MCF 10A (cell line): ENCODE results near the gene PLA2G2A. TPM values are rescaled to one million over a fixed set of nuclear protein-coding genes. Genes with fewer than 3 reads are reported as not detected.

Experiments
- BruUV-seq: library from RNA; stranded (reverse); fragments of 400-500 nt; replicated peaks from 2 replicates; lab custom pipeline; 2021; lab: Mats Ljungman, UMichigan
- CTCF ChIA-PET: fragments of 300-600 bp; sonication (Branson Sonifier 250); formaldehyde crosslinking; extraction: SDS; loops from one replicate; lab custom pipeline; 2021; ENCODE audit warnings: antibody characterized with exemption, inconsistent platforms; lab: Yijun Ruan, JAX
- POLR2A ChIA-PET: fragments of 300-600, 350-650 bp; sonication (Branson Sonifier 250); formaldehyde crosslinking; extraction: SDS; loops from one replicate; lab custom pipeline; 2020; ENCODE audit warnings: antibody characterized with exemption, inconsistent platforms; lab: Yijun Ruan, JAX
- DNase-seq: peaks from one replicate; pipeline ENCODE4 v3.0.0-alpha.2; 2018; ENCODE audit not compliant: unreplicated experiment
- H3K27ac Mint-ChIP-seq: one replicate; pipeline ENCODE4 v1.8.0; 2022; ENCODE audit warnings: mild to moderate bottlenecking, low read depth, mixed read lengths; ENCODE audit not compliant: unreplicated experiment
- H3K27me3 Mint-ChIP-seq: one replicate; pipeline ENCODE4 v1.8.0; 2022; ENCODE audit warnings: mixed read lengths; ENCODE audit not compliant: insufficient read depth, unreplicated experiment
- H3K36me3 Mint-ChIP-seq: one replicate; pipeline ENCODE4 v1.8.0; 2022; ENCODE audit warnings: mild to moderate bottlenecking, moderate library complexity, mixed read lengths; ENCODE audit not compliant: insufficient read depth, unreplicated experiment
- H3K4me1 Mint-ChIP-seq: one replicate; pipeline ENCODE4 v1.8.0; 2022; ENCODE audit warnings: mixed read lengths; ENCODE audit not compliant: insufficient read depth, unreplicated experiment
- H3K4me3 Mint-ChIP-seq: one replicate; pipeline ENCODE4 v1.8.0; 2022; ENCODE audit warnings: mild to moderate bottlenecking, moderate library complexity, mixed read lengths; ENCODE audit not compliant: unreplicated experiment
- H3K9me3 Mint-ChIP-seq: one replicate; pipeline ENCODE4 v1.8.0; 2022; ENCODE audit warnings: mixed read lengths; ENCODE audit not compliant: unreplicated experiment
- intact Hi-C: fragments of 100-400 bp; cut with micrococcal nuclease; formaldehyde crosslinking; loops from 2 replicates; pipeline ENCODE4 v1.14.1; 2022
- total RNA-seq: library from RNA; stranded (reverse); gene quantifications from 2 replicates; pipeline ENCODE4 v1.2.3, GENCODE V29; 2022
- TF ChIP-seq, protein P1 (sequence below): fragments of 200-600 bp; IDR thresholded peaks from one replicate; pipeline ENCODE4 v1.8.0; 2022; ENCODE audit warnings: antibody characterized with exemption, mild to moderate bottlenecking; ENCODE audit not compliant: unreplicated experiment

The PLA2G2A gene
- total RNA-seq, 1 experiment from 2014 or later = not detected

DNA sequence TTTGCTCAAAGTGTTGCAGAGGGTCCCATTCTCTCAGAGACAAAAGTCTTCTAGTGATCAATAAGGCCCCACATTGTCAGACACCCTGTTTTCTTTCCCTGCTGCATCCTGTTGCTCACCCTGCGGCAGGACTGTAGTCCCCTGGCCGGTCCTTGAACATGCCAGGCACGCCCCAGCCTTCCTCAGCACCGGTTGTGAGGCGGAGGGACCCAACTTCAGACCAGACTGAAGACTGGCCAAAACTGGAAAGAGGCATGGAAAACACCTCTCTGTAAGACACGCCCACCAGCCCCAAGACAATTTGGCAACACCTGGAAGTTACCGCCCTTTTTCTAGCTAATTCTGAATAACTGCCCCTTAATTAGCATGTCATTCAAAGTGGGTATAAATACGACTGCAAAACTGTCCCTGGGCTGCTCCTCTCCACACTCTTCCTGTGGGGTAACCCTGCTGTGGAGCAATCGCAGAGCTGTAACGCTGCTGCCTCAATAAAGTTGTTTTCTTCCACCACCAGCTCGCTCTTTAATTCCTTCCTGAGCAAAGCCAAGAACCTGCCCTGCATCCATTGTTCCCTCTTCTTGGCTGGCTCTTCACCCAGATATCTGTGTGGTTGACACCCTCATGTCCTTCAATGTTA lies 23.8 kb downstream of the PLA2G2A start:
- ChIA-PET POLR2A (no interaction called here), CTCF (no interaction called here)
- no peak overlapping the region for H3K4me3 Mint-ChIP-seq
- TF ChIP-seq, protein P1, sequence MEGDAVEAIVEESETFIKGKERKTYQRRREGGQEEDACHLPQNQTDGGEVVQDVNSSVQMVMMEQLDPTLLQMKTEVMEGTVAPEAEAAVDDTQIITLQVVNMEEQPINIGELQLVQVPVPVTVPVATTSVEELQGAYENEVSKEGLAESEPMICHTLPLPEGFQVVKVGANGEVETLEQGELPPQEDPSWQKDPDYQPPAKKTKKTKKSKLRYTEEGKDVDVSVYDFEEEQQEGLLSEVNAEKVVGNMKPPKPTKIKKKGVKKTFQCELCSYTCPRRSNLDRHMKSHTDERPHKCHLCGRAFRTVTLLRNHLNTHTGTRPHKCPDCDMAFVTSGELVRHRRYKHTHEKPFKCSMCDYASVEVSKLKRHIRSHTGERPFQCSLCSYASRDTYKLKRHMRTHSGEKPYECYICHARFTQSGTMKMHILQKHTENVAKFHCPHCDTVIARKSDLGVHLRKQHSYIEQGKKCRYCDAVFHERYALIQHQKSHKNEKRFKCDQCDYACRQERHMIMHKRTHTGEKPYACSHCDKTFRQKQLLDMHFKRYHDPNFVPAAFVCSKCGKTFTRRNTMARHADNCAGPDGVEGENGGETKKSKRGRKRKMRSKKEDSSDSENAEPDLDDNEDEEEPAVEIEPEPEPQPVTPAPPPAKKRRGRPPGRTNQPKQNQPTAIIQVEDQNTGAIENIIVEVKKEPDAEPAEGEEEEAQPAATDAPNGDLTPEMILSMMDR = no peak
- intact Hi-C loops = no loop called here
- H3K27me3 Mint-ChIP-seq = peaks cover 11% of the 10 kb centered on the region
- BruUV-seq = no TSS peak
- DNase-seq = no peak
- no peaks in the 10 kb centered on the region for H3K4me1 Mint-ChIP-seq
- no peak overlapping the region for H3K27ac Mint-ChIP-seq
- H3K9me3 Mint-ChIP-seq = peaks cover 40% of the 10 kb centered on the region
- no peaks in the 10 kb centered on the region for H3K36me3 Mint-ChIP-seq

GRCh38 chr1:19954059-19954458 lies 25.4 kb downstream of the PLA2G2A start:
- POLR2A ChIA-PET = no interaction called here
- Mint-ChIP-seq H3K4me1 (peaks cover 2% of the 10 kb centered on the region), H3K4me3 (no peak overlapping the region), H3K27me3 (peaks cover 11% of the 10 kb centered on the region), H3K27ac (no peak overlapping the region), H3K36me3 (no peaks in the 10 kb centered on the region), H3K9me3 (peaks cover 40% of the 10 kb centered on the region)
- CTCF ChIA-PET = no interaction called here
- intact Hi-C loops = no loop called here
- no peak for DNase-seq
- TF ChIP-seq, protein P1 = no peak
- no TSS peak for BruUV-seq

- no TSS peak for BruUV-seq
- H3K36me3 Mint-ChIP-seq = no peaks in the 10 kb centered on the region
- intact Hi-C loops = no loop called here
- H3K27ac Mint-ChIP-seq = no peak overlapping the region
- peaks cover 17% of the 10 kb centered on the region for H3K9me3 Mint-ChIP-seq
- DNase-seq = peak; percentile 57
- ChIA-PET POLR2A (interaction anchor here (0.7 to 1.1 kb wide), 2 partner anchors 25 to 66 kb away, joined by 3 read pairs; no protein-coding TSS in a partner anchor), CTCF (interaction anchor here (0.7 kb wide), 1 partner anchor 235 kb away, joined by 3 read pairs; no protein-coding TSS in a partner anchor)
- no peak overlapping the region for H3K4me3 Mint-ChIP-seq
- peaks cover 7% of the 10 kb centered on the region for H3K4me1 Mint-ChIP-seq
- H3K27me3 Mint-ChIP-seq = no peaks in the 10 kb centered on the region
- TF ChIP-seq, protein P1 = no peak
These were observed 30.4 kb downstream of the PLA2G2A start for GRCh38 chr1:19949016-19949415.

GRCh38 chr1:19946971-19947370 lies 32.4 kb downstream of the PLA2G2A start:
- no TSS peak for BruUV-seq
- intact Hi-C loops = no loop called here
- H3K4me1 Mint-ChIP-seq = peaks cover 7% of the 10 kb centered on the region
- TF ChIP-seq, protein P1 = no peak
- H3K27ac Mint-ChIP-seq = no peak overlapping the region
- H3K27me3 Mint-ChIP-seq = no peaks in the 10 kb centered on the region
- no peaks in the 10 kb centered on the region for H3K9me3 Mint-ChIP-seq
- H3K4me3 Mint-ChIP-seq = no peak overlapping the region
- DNase-seq = no peak
- no peaks in the 10 kb centered on the region for H3K36me3 Mint-ChIP-seq
- POLR2A ChIA-PET = no interaction called here
- CTCF ChIA-PET = interaction anchor here (1.6 kb wide), 1 partner anchor 28 kb away, joined by 8 read pairs; no protein-coding TSS in a partner anchor
